NCI-H82 treated with DMSO at 0.1 percent for 48 hours (cell line): ENCODE measurements around the gene B3GNT8.
"Not testable (repeated sequence)": the region's sequence is repeated elsewhere in the genome, so short reads cannot be mapped to it uniquely, and the experiment has no call there.

Experiments used
- DNase-seq: peaks from one replicate; lab custom pipeline; 2025; ENCODE audit not compliant: unreplicated experiment; lab: John Stamatoyannopoulos, UW

The B3GNT8 gene

DNA sequence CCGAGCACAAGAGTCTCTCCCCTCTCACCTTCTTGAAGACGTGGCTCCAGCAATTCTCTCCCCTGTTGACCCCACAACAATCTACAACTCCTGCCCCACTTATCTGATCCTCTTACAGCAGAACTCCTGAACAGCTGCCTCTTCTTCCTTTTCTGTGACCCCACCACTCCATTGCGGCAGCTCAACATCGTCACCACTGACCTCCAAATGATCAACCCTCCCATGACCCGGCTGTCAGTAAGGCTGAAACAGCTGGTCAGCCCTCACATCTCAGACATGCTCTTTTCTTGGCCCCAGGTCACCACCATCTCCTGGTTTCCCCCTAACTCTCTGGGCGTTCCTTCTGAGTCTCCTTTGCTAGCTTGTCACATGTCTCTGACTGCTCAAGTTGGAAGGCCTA is 31.8 kb downstream of the B3GNT8 start:
- no peak for DNase-seq

DNA sequence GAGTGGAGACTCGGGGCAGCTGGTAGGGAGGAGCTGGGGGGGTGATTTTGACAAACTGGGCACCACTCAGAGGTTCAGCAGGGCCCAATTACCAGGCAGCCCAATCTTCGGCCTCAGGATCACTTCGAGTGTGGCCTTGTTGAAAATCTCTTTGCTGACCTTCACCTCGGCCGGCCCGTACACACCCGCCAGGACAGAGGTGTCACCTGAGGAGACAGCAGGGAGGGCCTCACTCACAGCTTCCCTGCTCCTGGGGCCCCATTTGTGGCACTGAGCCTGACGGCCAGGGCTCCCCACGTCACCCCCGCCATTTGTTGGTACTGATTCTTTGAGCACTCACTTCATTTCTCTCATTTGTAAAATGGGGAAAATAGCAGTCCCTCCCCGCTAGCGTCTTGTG is 34.4 kb downstream of the B3GNT8 start:
- DNase-seq: no peak

GRCh38 chr19:41391618-41392017 is 35.6 kb downstream of the B3GNT8 start:
- DNase-seq: no peak

DNA sequence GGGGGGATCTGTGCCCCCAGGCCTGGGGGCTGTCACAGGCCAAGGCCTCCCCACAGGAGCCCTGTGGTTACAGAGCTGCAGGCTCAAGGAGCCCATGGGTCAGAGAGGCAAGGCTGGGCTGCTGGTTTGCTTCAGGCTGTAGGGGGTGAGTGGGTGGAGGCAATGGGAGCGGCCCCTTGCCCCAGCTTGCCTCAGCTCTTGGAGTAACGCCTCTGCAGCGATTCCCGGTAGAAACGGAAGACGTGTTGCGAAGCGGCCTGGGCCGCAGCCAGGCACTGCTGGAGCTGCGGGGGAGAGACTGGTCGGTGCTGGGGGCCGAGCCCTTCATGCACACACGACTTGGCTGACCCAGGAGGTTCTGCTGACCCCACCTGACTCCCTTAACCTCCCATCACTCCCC is 40.7 kb downstream of the B3GNT8 start:
- no peak for DNase-seq

DNA sequence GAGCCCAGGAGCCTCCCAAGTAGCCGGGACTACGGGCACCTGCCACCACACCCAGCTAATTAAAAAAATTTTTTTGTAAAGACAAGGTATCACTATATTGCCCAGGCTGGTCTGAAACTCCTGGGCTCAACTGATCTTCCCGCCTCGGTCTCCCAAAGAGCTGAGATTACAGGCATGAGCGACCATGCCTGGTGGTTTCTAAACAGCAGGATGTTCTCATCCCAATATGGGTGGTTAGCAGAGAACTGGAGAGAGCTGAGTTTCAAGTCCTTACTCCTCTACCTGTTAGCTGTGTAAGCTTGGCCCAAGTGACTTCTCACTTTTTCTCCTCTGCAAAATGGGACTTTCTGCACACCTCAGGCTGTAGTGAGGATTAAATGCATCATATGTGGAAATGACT is 42.8 kb downstream of the B3GNT8 start:
- no peak for DNase-seq

DNA sequence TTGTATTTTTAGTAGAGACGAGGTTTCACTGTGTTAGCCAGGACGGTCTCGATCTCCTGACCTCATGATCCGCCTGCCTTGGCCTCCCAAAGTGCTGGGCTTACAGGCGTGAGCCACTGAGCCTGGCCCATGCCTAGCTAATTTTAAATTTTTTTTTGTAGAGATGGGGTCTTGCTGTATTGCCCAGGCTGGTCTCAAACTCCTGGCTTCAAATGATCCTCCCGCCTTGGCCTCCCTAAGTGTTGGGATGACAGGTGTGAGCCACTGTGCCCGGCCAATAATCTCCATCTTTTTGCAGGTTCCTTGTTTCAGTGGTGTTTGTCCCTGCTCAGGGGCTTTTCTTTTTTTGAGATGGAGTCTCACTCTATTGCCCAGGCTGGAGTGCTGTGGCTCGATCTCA is 45.6 kb downstream of the B3GNT8 start:
- not testable (repeated sequence) for DNase-seq

GRCh38 chr19:41377977-41378709 is 49.0 kb downstream of the B3GNT8 start:
- peak; percentile 58 for DNase-seq

DNA sequence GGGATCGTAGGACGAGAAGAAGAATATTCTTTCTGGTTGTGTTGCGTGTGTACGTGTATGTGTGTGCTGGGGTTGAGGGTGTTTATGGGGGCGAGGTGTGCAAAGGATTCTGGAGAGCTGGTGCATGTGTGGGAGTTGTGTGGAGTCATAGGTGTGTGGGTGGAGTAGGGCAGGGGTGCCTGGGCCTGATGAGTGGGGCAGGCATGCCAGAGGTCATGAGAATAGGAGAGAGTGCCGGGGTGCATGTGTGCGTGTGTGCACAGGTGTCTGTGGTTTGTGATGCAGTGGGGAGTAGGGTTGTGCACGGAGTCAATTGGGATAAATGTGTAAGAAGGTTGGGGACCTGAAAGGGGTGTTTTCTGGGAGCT is 50.2 kb downstream of the B3GNT8 start:
- no peak for DNase-seq

DNA sequence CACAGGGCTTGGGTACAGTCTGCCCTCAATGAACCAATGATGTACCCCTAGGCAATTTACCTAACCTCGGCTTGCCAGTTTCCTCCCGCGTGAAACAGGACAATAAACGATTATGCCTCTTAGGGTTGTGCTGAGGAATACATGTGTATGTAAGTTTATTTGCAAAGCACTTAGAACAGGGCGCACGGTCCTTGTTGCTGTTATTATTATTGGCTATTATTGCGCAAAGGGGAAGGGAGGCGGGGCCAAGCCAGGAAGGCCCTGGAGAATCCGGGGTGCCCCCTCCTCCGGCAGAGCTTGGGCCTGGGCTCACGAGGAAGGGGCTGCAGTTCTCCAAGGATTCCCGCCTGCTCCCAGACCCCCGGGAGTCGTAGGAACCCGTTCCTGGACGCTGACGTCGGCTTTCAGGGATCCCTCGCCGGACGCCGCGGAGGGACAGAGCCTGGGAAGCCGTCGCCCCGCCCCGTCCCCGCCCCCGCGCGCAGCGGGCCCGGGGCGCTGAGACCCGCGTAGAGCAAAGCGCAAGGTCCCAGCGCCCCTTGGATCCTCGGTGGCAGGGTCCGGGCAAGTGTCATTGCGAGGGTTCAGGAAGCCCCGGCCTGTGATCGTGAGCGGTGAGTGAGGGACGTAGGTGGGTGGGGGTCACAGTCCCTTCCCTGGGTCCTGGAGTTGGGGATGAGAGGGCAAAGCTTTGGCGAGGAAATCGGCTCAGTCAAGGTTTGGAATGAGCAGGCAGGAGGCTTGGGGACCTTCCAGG is 50.8 kb downstream of the B3GNT8 start, which contains the start of gene TMEM91:
Gene TMEM91, plus strand, starts transcription at position 293 of the 757 bp plus-strand sequence. CDS start 1,777 bp downstream, outside the sequence.
- DNase-seq: no peak
